Upper lobe of right lung (tissue), 1 donor: ENCODE results near the gene CNTNAP3B. TPM values are rescaled to one million over a fixed set of nuclear protein-coding genes. Genes with fewer than 3 reads are reported as not detected.
A peak's percentile ranks its signal among the peaks of the same experiment; 100 is the strongest.
"Not testable (repeated sequence)": the region's sequence is repeated elsewhere in the genome, so short reads cannot be mapped to it uniquely, and the experiment has no call there.

Source experiments
- ATAC-seq: fragments of 200-7000 bp; cut with Tn5 transposase; one replicate; pipeline ENCODE4 v1.9.1; 2020; ENCODE audit warnings: mild to moderate bottlenecking, moderate library complexity
- DNase-seq: peaks from one replicate; pipeline ENCODE4 v3.0.0-alpha.2; 2020
- H3K27ac ChIP-seq: fragments of 200-600 bp; one replicate; pipeline ENCODE4 v1.8.0; 2022
- H3K27me3 ChIP-seq: fragments of 200-600 bp; one replicate; pipeline ENCODE4 v1.8.0; 2022; ENCODE audit warnings: mild to moderate bottlenecking
- H3K36me3 ChIP-seq: fragments of 200-600 bp; one replicate; pipeline ENCODE4 v1.8.0; 2022
- H3K4me1 ChIP-seq: fragments of 200-600 bp; one replicate; pipeline ENCODE4 v1.8.0; 2022
- H3K4me3 ChIP-seq: fragments of 200-600 bp; one replicate; pipeline ENCODE4 v1.8.0; 2022; ENCODE audit warnings: mild to moderate bottlenecking
- H3K9me3 ChIP-seq: fragments of 200-600 bp; one replicate; pipeline ENCODE4 v1.8.0; 2022
- intact Hi-C: fragments of 100-400 bp; cut with DNase I; formaldehyde crosslinking; loops from one replicate; pipeline ENCODE4 v1.11.0; 2022
- total RNA-seq: library from RNA; stranded (reverse); fragmentation: NEBNext Ultra II Directional; extraction: Animal tissue kit (Norgen Biotek cat#: 25700); gene quantifications from one replicate; pipeline ENCODE4 v1.2.1, GENCODE V29; 2021
- donor health status: DM: no; HTN: yes; CAD: no; lungs with severe emphysema.

CNTNAP3B gene
- total RNA-seq, 1 donor from 2014 or later, result 9.3 TPM

DNA sequence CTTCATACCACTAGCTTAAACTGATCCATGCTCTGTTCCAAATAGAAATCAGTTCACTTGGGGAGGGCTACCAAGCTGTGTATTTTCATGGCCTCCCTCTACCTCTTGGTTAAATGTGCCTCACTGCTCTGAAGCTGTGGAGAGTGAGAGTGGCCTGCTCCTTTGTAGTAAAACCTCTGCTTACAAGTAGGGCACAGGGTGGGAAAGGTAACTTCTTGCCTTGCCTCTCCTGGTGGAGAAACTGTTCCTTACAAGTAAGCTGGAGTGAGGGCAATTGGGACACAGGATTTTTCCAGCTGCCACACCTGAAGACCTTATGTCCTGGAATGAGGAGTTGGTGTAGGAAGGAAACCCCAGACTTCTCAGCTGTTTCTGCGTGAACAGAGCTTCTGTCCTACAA lies 211.9 kb downstream of the CNTNAP3B start:
- ATAC-seq, H3K4me1 ChIP-seq, H3K27me3 ChIP-seq, H3K9me3 ChIP-seq, H3K36me3 ChIP-seq, intact Hi-C loops, H3K4me3 ChIP-seq, H3K27ac ChIP-seq, DNase-seq: not testable (repeated sequence)

DNA sequence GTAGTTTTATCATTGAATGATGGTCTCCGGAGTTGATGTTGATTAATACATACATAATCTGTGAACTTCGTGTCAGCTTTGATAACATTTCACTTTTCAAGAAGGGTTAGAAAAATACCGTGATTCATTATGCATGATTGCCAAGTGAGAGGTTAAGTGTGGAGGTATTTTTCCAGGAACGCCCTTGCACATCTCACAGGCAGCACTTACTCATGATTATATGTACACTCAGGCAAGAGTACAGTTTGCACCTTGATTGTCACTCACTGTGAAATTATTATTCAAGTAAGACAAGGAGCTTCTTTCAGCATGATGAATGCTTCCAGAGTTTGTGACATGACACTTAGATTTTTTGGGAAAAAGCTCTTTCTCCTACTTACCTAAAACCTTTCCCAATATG lies 223.7 kb downstream of the CNTNAP3B start:
- H3K4me3 ChIP-seq, H3K27ac ChIP-seq, H3K4me1 ChIP-seq, ATAC-seq, H3K27me3 ChIP-seq, H3K9me3 ChIP-seq, intact Hi-C loops, DNase-seq, H3K36me3 ChIP-seq: not testable (repeated sequence)

DNA sequence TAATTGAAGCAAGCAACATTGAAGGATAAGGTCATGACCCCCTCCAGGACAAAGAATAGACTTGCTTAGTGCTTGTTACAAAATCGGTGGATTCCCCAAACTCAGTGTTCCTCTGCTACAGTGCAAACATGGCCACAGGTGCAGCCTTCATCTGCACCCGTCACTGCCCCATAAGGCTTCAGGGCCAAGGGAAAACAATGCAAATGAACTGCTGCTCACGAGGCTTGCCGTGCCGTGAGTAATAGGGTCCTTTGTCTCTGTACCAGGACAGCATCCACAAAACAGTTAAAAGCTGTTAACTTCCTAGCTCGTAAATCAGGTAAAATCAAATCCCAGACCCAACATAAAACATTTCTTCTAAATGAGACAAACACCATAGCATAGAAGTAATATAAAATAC lies 226.5 kb downstream of the CNTNAP3B start:
- H3K27me3 ChIP-seq, H3K27ac ChIP-seq, H3K9me3 ChIP-seq, intact Hi-C loops, H3K4me3 ChIP-seq, DNase-seq, H3K4me1 ChIP-seq, ATAC-seq, H3K36me3 ChIP-seq: not testable (repeated sequence)

DNA sequence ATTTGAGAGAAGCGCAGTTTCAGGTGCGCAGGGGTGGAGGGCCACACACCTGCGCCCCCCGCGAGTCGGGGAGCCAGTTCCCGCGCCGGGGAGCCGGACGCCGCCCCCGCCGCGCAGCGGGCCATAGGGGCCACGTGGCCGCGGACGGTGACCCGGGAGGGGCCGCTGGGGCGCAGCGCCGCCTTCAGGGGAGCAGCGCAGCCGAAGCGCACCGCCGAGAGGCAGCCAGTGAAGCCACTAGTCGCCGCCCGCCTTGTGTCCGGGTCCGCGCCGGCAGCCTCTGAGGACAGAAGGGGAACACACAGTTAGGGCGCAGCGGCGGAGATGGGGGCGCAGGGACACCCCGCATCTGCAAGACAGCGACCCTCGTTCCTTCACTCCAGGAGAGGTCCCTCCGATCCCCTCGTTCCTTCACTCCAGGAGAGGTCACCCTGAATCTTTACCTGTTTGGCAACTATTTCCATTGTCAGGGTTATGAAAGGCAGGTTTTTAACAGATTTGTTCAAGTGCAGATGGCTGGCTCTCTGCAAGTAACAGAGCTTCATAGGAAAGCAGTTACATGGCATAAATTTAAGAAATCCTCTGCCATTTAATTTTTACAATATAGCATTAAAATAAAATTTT lies 230.4 kb downstream of the CNTNAP3B start:
- intact Hi-C loops, H3K4me3 ChIP-seq, H3K4me1 ChIP-seq, H3K27me3 ChIP-seq, H3K36me3 ChIP-seq, H3K27ac ChIP-seq, DNase-seq, H3K9me3 ChIP-seq: not testable (repeated sequence)
- peak; percentile 59 for ATAC-seq

DNA sequence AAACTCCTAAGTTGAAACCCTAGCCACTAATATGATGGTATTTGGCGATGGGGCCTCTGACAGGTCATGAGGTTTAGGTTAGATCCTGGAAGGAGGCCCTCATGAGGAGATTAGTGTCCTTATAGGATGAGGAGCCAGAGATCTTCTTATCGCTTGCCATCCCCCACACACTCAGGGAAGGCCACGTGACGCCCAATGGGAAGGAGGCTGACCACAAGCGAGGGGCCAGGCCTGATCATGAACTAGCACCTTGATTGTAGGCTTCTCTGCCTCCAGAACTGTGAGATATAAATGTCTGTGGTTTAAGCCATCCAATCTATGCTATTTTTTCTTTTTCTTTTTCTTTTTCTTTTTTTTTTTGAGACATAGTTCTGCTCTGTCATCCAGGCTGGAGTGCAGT lies 254.7 kb downstream of the CNTNAP3B start:
- H3K27me3 ChIP-seq, ATAC-seq, H3K4me3 ChIP-seq, H3K27ac ChIP-seq, H3K4me1 ChIP-seq, H3K36me3 ChIP-seq, H3K9me3 ChIP-seq, intact Hi-C loops, DNase-seq: not testable (repeated sequence)

DNA sequence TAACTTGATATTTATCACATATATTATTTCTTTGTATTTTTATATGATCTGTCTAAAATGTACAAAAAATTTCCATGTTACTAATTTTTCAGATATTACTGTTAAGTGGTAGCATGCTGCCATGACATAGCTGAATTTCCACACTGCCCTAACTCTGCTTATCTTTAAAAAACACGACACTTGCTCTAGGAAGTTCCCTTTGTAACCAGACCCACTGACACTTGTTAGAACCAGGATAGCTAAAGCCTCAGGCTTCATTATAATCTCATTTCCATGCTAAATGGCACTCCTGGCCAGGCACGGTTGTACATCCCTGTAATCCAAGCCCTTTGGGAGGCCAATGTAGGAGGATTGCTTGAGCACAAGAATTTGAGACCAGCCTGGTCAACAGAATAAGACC lies 273.8 kb downstream of the CNTNAP3B start:
- ATAC-seq, DNase-seq, H3K36me3 ChIP-seq, H3K9me3 ChIP-seq, H3K27ac ChIP-seq, H3K4me1 ChIP-seq, intact Hi-C loops, H3K27me3 ChIP-seq, H3K4me3 ChIP-seq: not testable (repeated sequence)

DNA sequence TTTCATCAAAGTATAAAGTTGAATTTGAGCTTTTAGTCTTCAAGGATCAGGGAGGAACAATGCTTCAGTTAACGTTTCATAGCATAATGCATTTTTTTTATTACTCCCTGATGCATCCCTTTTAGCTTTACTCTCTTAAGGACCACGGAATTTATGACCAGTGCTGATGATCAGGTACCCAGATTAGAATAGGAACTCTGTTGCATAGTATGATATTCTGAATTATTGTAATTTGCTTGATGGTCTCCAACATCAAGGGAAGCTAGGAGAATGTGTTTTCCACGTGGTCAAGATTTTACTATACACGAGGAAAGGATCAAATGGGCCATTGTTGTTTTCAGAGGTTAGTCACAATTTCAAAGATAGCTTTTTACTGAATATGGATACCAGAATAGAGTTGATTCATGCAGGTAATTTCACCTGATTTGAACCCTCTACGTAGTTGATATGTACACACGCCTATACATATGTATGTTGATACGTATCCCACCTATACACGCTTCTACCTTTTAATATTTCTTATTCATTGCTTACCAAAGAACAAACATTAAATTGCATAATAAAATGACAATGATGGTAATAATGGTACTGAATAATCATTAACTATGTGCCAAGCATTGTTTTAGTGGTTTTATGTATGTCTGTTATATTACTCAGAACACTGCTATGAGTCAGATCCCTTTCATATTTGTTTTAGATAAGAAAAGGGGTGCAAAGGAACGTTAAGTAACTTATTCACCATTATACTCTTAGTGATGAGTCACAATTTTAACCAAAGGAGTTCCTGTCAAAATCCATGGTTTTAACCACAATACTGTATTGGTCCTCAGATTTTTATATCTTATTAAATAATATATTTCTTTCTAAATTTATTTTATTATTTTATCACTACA lies 277.1 kb downstream of the CNTNAP3B start:
- H3K36me3 ChIP-seq, H3K27ac ChIP-seq, H3K4me3 ChIP-seq, H3K4me1 ChIP-seq, DNase-seq, intact Hi-C loops, H3K9me3 ChIP-seq, H3K27me3 ChIP-seq: not testable (repeated sequence)
- ATAC-seq, result peak; percentile 62

DNA sequence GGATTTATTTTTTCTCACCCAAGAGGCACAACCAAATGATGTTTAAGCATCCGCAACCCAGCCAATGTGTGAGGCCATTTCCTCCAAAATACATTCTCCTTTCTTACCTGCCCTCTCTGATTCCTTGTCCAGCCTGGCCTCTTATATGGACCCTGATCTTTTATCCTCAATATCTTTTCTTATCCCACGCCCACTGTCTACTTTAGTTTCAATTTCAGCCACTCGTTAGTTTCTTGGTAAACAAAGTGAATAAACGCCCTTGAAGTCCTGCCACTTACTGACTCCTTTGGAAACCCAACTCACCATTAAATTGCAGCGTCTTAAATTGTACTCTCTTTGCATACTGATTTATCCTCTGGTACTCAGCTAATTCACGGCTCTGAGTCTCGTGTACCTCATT lies 281.4 kb downstream of the CNTNAP3B start:
- H3K4me3 ChIP-seq, H3K9me3 ChIP-seq, ATAC-seq, H3K27me3 ChIP-seq, H3K36me3 ChIP-seq, H3K4me1 ChIP-seq, intact Hi-C loops, H3K27ac ChIP-seq, DNase-seq: not testable (repeated sequence)

Other genes with a start within 250 kb of the CNTNAP3B start
- gene SPATA31A6, start 54.2 kb upstream of the CNTNAP3B start, total RNA-seq, result not detected